Endothelial cell of umbilical vein (primary cell): ENCODE measurements around the gene STK17A. TPM values are rescaled to one million over a fixed set of nuclear protein-coding genes. Genes with fewer than 3 reads are reported as not detected.
A peak's percentile ranks its signal among the peaks of the same experiment; 100 is the strongest.
"Not testable (repeated sequence)": the region's sequence is repeated elsewhere in the genome, so short reads cannot be mapped to it uniquely, and the experiment has no call there.

Experiments
- BruUV-seq: library from RNA; stranded (reverse); fragments of 400-500 nt; replicated peaks from 2 replicates; lab custom pipeline; 2021; lab: Mats Ljungman, UMichigan
- CTCF ChIA-PET: fragments of 300-600, 350-600 bp; sonication (Branson Sonifier 250); formaldehyde crosslinking; loops from one replicate; lab custom pipeline; 2021; ENCODE audit warnings: antibody characterized with exemption, inconsistent platforms; lab: Charles Lee
- POLR2A ChIA-PET: fragments of 300-600, 350-600 bp; sonication (Branson Sonifier 250); formaldehyde crosslinking; loops from one replicate; lab custom pipeline; 2021; ENCODE audit warnings: antibody characterized with exemption, inconsistent platforms; lab: Charles Lee
- DNase-seq: peaks from one replicate; pipeline ENCODE4 v3.0.0-alpha.2; 2011; ENCODE audit warnings: low read depth, low spot score
- FAIRE-seq: peaks from 2 replicates; lab custom pipeline; 2011; peaks lifted over from hg19 to GRCh38; lab: Jason Lieb, UNC
- H2AFZ ChIP-seq: 2 replicates; pipeline ENCODE4 v1.6.0; 2012; ENCODE audit warnings: low read depth, low read length, control low read depth, inconsistent platforms
- H3K27ac ChIP-seq: 2 replicates; pipeline ENCODE4 v1.5.1; 2011; ENCODE audit warnings: low read depth, mild to moderate bottlenecking, control low read depth, low read length, moderate library complexity; ENCODE audit not compliant: insufficient read depth
- H3K27me3 ChIP-seq, 2 experiments: 2 replicates each; pipeline versions ENCODE4 v1.6.0 to v1.6.1; 2011; ENCODE audit warnings: low read length in 2 of 2, mixed read lengths in 1 of 2; ENCODE audit not compliant: control insufficient read depth in 2 of 2, insufficient read depth in 2 of 2
- H3K36me3 ChIP-seq, 2 experiments: 2 replicates in 1 of 2; 3 replicates in 1 of 2; pipeline ENCODE4 v1.5.1; 2011; ENCODE audit warnings: low read length in 2 of 2, mild to moderate bottlenecking in 1 of 2, moderate library complexity in 1 of 2; ENCODE audit not compliant: control insufficient read depth in 2 of 2, insufficient read depth in 2 of 2; ENCODE audit errors: extremely low read depth in 1 of 2
- H3K4me1 ChIP-seq: 3 replicates; pipeline ENCODE4 v1.5.1; 2011; ENCODE audit warnings: mild to moderate bottlenecking, low read length; ENCODE audit not compliant: control insufficient read depth, insufficient read depth; ENCODE audit errors: extremely low read depth
- H3K4me2 ChIP-seq: 2 replicates; pipeline ENCODE4 v1.6.1; 2011; ENCODE audit warnings: low read length, control low read depth, mixed read lengths; ENCODE audit not compliant: insufficient read depth
- H3K4me3 ChIP-seq, 3 experiments: fragments of 200-600 bp in 1 of 3; sonication (generic), shearing (Covaris generic) in 1 of 3; replicated peaks in 1 of 3; 2 replicates each; pipeline ENCODE4 v1.5.1; 2011 to 2016; ENCODE audit warnings: control low read depth in 3 of 3, low read length in 3 of 3, mild to moderate bottlenecking in 2 of 3, inconsistent platforms in 1 of 3, low read depth in 1 of 3, moderate library complexity in 1 of 3; ENCODE audit not compliant: insufficient read depth in 1 of 3
- H3K79me2 ChIP-seq: 2 replicates; pipeline ENCODE4 v1.6.0; 2012; ENCODE audit warnings: low read length, inconsistent platforms; ENCODE audit not compliant: control insufficient read depth, insufficient read depth
- H3K9ac ChIP-seq: replicated peaks from 2 replicates; pipeline ENCODE3; 2011; ENCODE audit warnings: low read length, control low read depth; ENCODE audit not compliant: insufficient read depth; ENCODE audit errors: extremely low read depth
- H3K9me1 ChIP-seq: replicated peaks from 3 replicates; pipeline ENCODE4 v1.6.0; 2011; ENCODE audit warnings: mild to moderate bottlenecking, low read length; ENCODE audit not compliant: control insufficient read depth, insufficient read depth; ENCODE audit errors: extremely low read depth
- H3K9me3 ChIP-seq: replicated peaks from 2 replicates; pipeline ENCODE4 v1.5.1; 2012; ENCODE audit warnings: low read length, inconsistent platforms; ENCODE audit not compliant: control insufficient read depth, insufficient read depth
- H4K20me1 ChIP-seq: replicated peaks from 2 replicates; pipeline ENCODE3; 2011; ENCODE audit warnings: mild to moderate bottlenecking, low read length; ENCODE audit not compliant: control insufficient read depth, insufficient read depth; ENCODE audit errors: extremely low read depth
- EZH2 ChIP-seq: IDR thresholded peaks from 2 replicates; pipeline ENCODE4 v1.6.1; 2012; ENCODE audit warnings: borderline replicate concordance, low read depth, mild to moderate bottlenecking, moderate library complexity, low read length, inconsistent platforms; ENCODE audit not compliant: severe bottlenecking
- FOS ChIP-seq: IDR thresholded peaks from 2 replicates; pipeline ENCODE4 v1.6.1; 2011; ENCODE audit warnings: mild to moderate bottlenecking, low read length, moderate library complexity, borderline replicate concordance; ENCODE audit not compliant: insufficient read depth
- GATA2 ChIP-seq: IDR thresholded peaks from 2 replicates; pipeline ENCODE4 v1.7.0; 2011; ENCODE audit warnings: low read depth, mild to moderate bottlenecking, moderate library complexity, mixed read lengths, low read length; ENCODE audit not compliant: insufficient read length, insufficient read depth
- JUN ChIP-seq: IDR thresholded peaks from 2 replicates; pipeline ENCODE4 v1.6.1; 2011; ENCODE audit warnings: borderline replicate concordance, low read depth; ENCODE audit not compliant: insufficient read length, insufficient read depth
- MYC ChIP-seq: IDR thresholded peaks from one replicate; pipeline ENCODE4 v1.6.1; 2011; ENCODE audit warnings: mild to moderate bottlenecking, low read depth, low read length
- POLR2A ChIP-seq: IDR thresholded peaks from 2 replicates; pipeline ENCODE4 v1.6.1; 2012; ENCODE audit warnings: low read depth, mild to moderate bottlenecking, control low read depth, low read length
- POLR2AphosphoS5 ChIP-seq: IDR thresholded peaks from 2 replicates; pipeline ENCODE4 v1.6.1; 2012; ENCODE audit warnings: low read depth, mild to moderate bottlenecking, control low read depth, low read length, moderate library complexity; ENCODE audit not compliant: insufficient read depth
- dilution Hi-C: fragments of 300-500 bp; cut with MboI; formaldehyde crosslinking; loops from one replicate; pipeline ENCODE4 v1.15.0; 2019; ENCODE audit warnings: low sequenced_read_pairs; ENCODE audit not compliant: extremely low pct_ligation_motif_present
- intact Hi-C: fragments of 100-400 bp; cut with micrococcal nuclease; formaldehyde crosslinking; loops from one replicate; pipeline ENCODE4 v1.10.0; 2022
- polyA plus RNA-seq, 4 experiments: library from polyadenylated mRNA; depleted of rRNA in 3 of 4; stranded (reverse) in 3 of 4; unstranded in 1 of 4; fragments of >200 nt; gene quantifications; 2 replicates each; pipeline versions ENCODE4 v1.2.1 to v1.2.3, GENCODE V29; 2011 to 2012; ENCODE audit warnings: missing spikeins in 1 of 4
- total RNA-seq: library from RNA; stranded (reverse); gene quantifications from 2 replicates; pipeline ENCODE4 v1.2.3, GENCODE V29; 2021
- TF ChIP-seq, protein P1 (sequence below), 2 donors: IDR thresholded peaks; 1 replicate in 1 of 2; 2 replicates in 1 of 2; pipeline ENCODE4 v1.5.1; 2011; ENCODE audit warnings: low read length in 2 of 2, mild to moderate bottlenecking in 2 of 2, moderate library complexity in 2 of 2, control low read depth in 1 of 2, inconsistent platforms in 1 of 2, low read depth in 1 of 2; ENCODE audit not compliant: insufficient read depth in 1 of 2; ENCODE audit errors: extremely low read depth in 1 of 2
- TF ChIP-seq, protein P2 (sequence below): IDR thresholded peaks from 2 replicates; pipeline ENCODE4 v1.6.1; 2011; ENCODE audit not compliant: insufficient read depth, insufficient read length

STK17A gene
- total and polyA plus RNA-seq, 2 donors (not counting 3 experiments of a cell fraction or from before 2014, with no cell fraction given) = 11.7 to 58.8 TPM

DNA sequence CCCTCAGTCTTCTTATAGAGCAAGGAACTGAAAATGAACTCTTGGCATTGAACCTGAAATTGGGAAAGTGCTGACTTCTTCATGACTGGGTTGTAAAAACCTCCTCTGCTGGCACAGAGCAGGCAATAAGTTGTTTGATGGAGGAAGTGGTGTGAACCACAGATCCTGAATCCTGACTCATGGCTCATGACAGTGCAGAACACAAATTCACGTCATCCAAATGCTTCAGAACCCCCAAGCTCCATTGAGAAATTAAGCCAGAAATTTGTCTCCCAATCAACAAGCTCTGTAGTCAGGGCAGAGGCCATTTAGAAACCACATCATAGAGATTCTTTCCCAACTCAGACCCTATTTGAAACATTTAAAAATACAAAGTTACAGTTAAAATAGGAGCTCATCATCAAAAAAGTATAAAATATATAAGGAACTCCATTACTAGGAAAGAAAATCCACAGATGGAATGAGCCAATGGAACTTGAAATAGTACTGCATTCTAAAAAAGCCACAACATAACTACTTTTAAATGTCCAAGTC lies 10.3 kb upstream of the STK17A start:
- no TSS peak for BruUV-seq
- dilution Hi-C loops = no loop called here
- POLR2A ChIA-PET = interaction anchor here (2.2 kb wide), 1 partner anchor 10 kb away, joined by 17 read pairs; the partner anchor contains the start of gene STK17A
- H3K36me3 ChIP-seq = no peaks in the 10 kb centered on the region
- H4K20me1 ChIP-seq = no peaks in the 10 kb centered on the region
- H3K9me1 ChIP-seq = no peaks in the 10 kb centered on the region
- H3K4me2 ChIP-seq = no peak overlapping the region
- H3K27me3 ChIP-seq = no peaks in the 10 kb centered on the region
- CTCF ChIA-PET = interaction anchor here (0.7 to 3.3 kb wide), 8 partner anchors 8 to 149 kb away, joined by 3 to 65 read pairs (median 4); partner anchors contain the start of gene STK17A
- peak; percentile 80 for DNase-seq
- peak; percentile 96 for FAIRE-seq
- intact Hi-C loops = loop anchor here (5.0 kb wide), 1 partner anchor 335 kb away; the partner anchor contains the start of gene URGCP
- H3K4me3 ChIP-seq = no peak overlapping the region
- peaks cover 7% of the 10 kb centered on the region for H3K4me1 ChIP-seq
- H3K79me2 ChIP-seq = no peaks in the 10 kb centered on the region
- H3K27ac ChIP-seq = peak overlapping the region; percentile 79
- TF ChIP-seq POLR2A (peak; percentile 13), POLR2AphosphoS5 (peak; percentile 54), GATA2 (no peak), MYC (no peak), JUN (peak; percentile 67), EZH2 (no peak), FOS (peak; percentile 89)
- TF ChIP-seq, protein P1, sequence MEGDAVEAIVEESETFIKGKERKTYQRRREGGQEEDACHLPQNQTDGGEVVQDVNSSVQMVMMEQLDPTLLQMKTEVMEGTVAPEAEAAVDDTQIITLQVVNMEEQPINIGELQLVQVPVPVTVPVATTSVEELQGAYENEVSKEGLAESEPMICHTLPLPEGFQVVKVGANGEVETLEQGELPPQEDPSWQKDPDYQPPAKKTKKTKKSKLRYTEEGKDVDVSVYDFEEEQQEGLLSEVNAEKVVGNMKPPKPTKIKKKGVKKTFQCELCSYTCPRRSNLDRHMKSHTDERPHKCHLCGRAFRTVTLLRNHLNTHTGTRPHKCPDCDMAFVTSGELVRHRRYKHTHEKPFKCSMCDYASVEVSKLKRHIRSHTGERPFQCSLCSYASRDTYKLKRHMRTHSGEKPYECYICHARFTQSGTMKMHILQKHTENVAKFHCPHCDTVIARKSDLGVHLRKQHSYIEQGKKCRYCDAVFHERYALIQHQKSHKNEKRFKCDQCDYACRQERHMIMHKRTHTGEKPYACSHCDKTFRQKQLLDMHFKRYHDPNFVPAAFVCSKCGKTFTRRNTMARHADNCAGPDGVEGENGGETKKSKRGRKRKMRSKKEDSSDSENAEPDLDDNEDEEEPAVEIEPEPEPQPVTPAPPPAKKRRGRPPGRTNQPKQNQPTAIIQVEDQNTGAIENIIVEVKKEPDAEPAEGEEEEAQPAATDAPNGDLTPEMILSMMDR (IDR thresholded peaks at IDR 0.05; ENCODE audit: extremely low read depth in 1 of 2, insufficient read depth in 1 of 2, low read depth in 1 of 2, low read length in 2 of 2) = no peak
- TF ChIP-seq, protein P2, sequence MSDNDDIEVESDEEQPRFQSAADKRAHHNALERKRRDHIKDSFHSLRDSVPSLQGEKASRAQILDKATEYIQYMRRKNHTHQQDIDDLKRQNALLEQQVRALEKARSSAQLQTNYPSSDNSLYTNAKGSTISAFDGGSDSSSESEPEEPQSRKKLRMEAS = no peak
- peak overlapping the region; percentile 20 for H2AFZ ChIP-seq
- no peaks in the 10 kb centered on the region for H3K9me3 ChIP-seq
- peak overlapping the region; percentile 43 for H3K9ac ChIP-seq

DNA sequence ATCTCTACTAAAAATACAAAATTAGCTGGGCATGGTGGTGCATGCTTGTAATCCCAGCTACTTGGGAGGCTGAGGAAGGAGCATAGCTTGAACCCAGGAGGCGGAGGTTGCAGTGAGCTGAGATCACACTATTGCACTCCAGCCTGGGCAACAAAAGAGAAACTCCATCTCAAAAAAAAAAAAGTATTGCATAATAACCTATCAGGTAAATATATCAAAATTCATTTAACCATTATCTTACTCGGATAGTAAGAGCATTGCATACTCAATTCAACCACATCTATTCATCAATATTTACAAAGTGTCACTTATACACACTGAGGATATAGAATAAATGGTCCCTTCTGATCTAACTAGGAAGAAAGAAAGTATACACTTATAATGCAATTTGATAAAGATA lies 9.1 kb upstream of the STK17A start:
- intact Hi-C loops = loop anchor here (5.0 kb wide), 1 partner anchor 333 kb away; the partner anchor contains the start of gene URGCP
- H3K9me3 ChIP-seq, DNase-seq, H3K79me2 ChIP-seq, H3K4me3 ChIP-seq, H4K20me1 ChIP-seq, H3K9ac ChIP-seq, H3K4me1 ChIP-seq, FAIRE-seq, dilution Hi-C loops, H3K4me2 ChIP-seq, H3K27ac ChIP-seq, H3K9me1 ChIP-seq, H2AFZ ChIP-seq, H3K36me3 ChIP-seq, BruUV-seq, H3K27me3 ChIP-seq: not testable (repeated sequence)
- ChIA-PET CTCF (interaction anchor here (1.3 to 3.3 kb wide), 3 partner anchors 8 to 148 kb away, joined by 8 to 65 read pairs (median 12); partner anchors contain the start of gene STK17A), POLR2A (interaction anchor here (2.2 kb wide), 1 partner anchor 9 kb away, joined by 17 read pairs; the partner anchor contains the start of gene STK17A)
